Globus pallidus (tissue), 1 donor: ENCODE results near the gene DMAC1.

Experiments
- DNase-seq: peaks from one replicate; pipeline ENCODE4 v3.0.0-alpha.2; 2015; ENCODE audit warnings: low spot score

DMAC1 gene

DNA sequence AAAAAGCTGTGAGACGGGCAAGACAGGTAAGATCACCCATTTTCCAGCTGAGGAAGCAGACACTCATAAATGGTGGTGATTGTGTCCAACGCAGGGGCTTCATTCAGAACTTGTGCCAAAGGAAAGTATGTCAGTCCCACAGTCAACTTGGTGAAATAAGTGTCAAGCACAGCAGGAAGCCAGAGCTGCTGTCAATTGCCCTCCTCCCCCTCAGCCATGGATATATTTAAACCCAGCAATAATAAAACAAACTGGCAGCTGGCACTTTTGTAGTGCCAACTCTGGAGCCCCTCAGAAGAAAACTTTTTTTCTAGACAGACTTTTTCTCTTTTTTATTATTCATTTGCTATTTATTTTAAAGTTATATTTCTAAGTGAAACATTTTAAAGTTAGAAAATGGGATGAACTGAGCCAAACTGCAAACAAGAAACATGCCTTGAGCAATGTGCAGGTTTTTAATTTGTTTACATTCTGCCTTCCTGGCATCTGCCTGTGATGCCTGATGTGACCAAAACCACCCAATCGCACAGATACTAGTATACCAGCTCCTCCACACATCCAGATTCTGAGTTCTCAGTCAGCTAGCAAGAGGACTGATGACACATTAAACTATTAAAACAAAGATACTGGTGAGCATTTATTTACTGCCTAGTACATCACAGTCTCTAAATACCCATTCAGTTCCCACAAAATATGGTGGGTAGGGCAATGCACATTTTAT is 17.0 kb downstream of the DMAC1 start:
- no peak for DNase-seq

- no peak for DNase-seq
Observed at GRCh38 chr9:7780261-7780988, 19.2 kb downstream of the DMAC1 start.

GRCh38 chr9:7778851-7779600 is 20.6 kb downstream of the DMAC1 start:
- DNase-seq, result no peak

GRCh38 chr9:7777771-7778170 is 21.8 kb downstream of the DMAC1 start:
- DNase-seq, result no peak

DNA sequence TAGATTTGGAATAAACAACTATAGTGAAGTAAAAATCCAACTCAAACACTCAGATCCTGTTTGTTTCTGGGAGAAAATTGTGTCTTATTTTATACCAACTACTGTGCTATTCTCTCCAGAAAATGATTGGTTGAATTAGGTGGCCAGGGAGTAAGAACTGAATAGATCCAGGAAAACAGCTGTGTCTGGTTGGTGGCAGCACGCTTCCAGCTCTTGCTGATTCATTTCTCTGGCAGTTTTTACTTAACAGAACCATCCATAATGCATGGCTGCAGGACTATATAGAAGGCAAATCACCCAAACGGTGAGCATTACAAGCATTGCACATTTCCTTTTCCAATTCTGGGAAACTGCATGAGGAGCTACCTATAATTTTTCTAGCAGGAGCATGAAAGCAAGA is 29.5 kb downstream of the DMAC1 start:
- DNase-seq, result no peak

DNA sequence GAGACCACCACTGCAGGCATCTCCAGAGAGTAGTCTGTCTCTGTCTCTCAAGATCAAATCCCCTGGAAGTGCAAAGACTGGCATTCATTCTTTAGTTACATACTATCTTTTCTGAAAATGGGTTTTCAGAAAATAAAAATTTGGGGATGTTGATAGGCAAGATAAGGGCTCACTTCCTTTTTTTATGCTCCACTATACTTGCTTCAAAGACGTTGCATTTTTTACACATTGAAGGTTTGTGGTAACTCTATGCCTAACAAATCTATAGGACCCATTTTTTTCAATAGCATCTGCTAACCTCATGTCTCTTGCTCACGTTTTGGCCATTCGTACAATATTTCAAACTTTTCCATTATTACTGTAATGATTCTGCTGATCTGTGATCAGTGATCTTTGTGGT is 37.0 kb downstream of the DMAC1 start:
- DNase-seq, result no peak

DNA sequence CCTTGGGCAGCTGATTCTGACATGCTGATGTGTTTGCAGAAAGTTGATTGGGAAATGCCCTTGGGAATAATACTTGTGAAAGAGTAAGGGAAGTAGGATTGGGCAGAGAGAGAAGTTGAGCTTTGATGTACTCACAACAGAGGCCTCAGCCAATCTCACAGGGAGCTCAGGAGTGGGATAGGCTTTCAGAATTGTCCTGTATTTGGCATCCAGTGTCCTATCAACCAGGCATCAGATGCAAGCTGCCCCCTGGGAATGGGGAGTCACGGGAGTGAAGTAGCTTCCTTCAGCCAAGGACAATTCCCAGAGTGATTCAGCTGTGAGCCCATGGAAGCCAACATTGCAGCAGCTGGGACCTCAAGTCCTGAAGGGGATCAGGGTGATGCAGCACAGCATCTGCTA is 39.6 kb downstream of the DMAC1 start:
- no peak for DNase-seq

- no peak for DNase-seq
Observed at GRCh38 chr9:7756088-7756487, 43.5 kb downstream of the DMAC1 start.

GRCh38 chr9:7752481-7752880 is 47.1 kb downstream of the DMAC1 start:
- DNase-seq, result no peak
